K562 (cell line): Measurements from ENCODE around the gene NOCT. TPM values are rescaled to one million over a fixed set of nuclear protein-coding genes. Genes with fewer than 3 reads are reported as not detected.

Source experiments
- ARID2 ChIP-seq: fragments of 450-650 bp; IDR thresholded peaks from 2 replicates; pipeline ENCODE4 v1.6.1; 2017; ENCODE audit warnings: antibody characterized with exemption, mild to moderate bottlenecking
- C11orf30 ChIP-seq: fragments of 450-650 bp; IDR thresholded peaks from 2 replicates; pipeline ENCODE4 v1.6.1; 2016; ENCODE audit warnings: low read depth, mild to moderate bottlenecking
- DMBX1 ChIP-seq: fragments of 250-450 bp; sonication (Bioruptor Pico); IDR thresholded peaks from 2 replicates; pipeline ENCODE4 v1.8.0; 2022; ENCODE audit warnings: inconsistent platforms, mild to moderate bottlenecking, moderate library complexity, borderline replicate concordance
- HDAC2 ChIP-seq: fragments of 450-650 bp; IDR thresholded peaks from 2 replicates; pipeline ENCODE4 v1.6.1; 2016; ENCODE audit warnings: mild to moderate bottlenecking
- KDM4B ChIP-seq, 2 experiments: fragments of 450-650 bp in 1 of 2; sonication (generic) in 1 of 2; IDR thresholded peaks; 2 replicates each; pipeline ENCODE4 v1.6.1; 2016 to 2017; ENCODE audit warnings: borderline replicate concordance in 2 of 2, antibody characterized with exemption in 1 of 2, low read depth in 1 of 2, mild to moderate bottlenecking in 1 of 2
- NELFE ChIP-seq: IDR thresholded peaks from 2 replicates; pipeline ENCODE4 v1.6.1; 2011; ENCODE audit warnings: mild to moderate bottlenecking; ENCODE audit not compliant: insufficient read depth, insufficient read length
- NFIX ChIP-seq: fragments of 250-450 bp; sonication (Bioruptor Pico); IDR thresholded peaks from 2 replicates; pipeline ENCODE4 v1.4.0; 2020; ENCODE audit warnings: low read depth, mild to moderate bottlenecking, moderate library complexity
- SIX5 ChIP-seq, 2 experiments: IDR thresholded peaks; 2 replicates each; pipeline ENCODE4 v1.6.1; 2011; ENCODE audit warnings: low read length in 2 of 2, borderline replicate concordance in 1 of 2, low read depth in 1 of 2, mild to moderate bottlenecking in 1 of 2, moderate library complexity in 1 of 2; ENCODE audit not compliant: insufficient read depth in 1 of 2
- SLC30A9 ChIP-seq: fragments of 250-450 bp; sonication (Bioruptor Pico); IDR thresholded peaks from 2 replicates; pipeline ENCODE4 v1.8.0; 2022; ENCODE audit warnings: mild to moderate bottlenecking, moderate library complexity
- STAT5A ChIP-seq: IDR thresholded peaks from 2 replicates; pipeline ENCODE4 v1.6.1; 2012; ENCODE audit warnings: low read length, inconsistent platforms, borderline replicate concordance
- TSC22D4 ChIP-seq: fragments of 450-650 bp; IDR thresholded peaks from 2 replicates; pipeline ENCODE4 v1.6.1; 2016; ENCODE audit warnings: missing genetic modification characterization, missing biosample characterization, control low read depth
- ZNF140 ChIP-seq: fragments of 250-450 bp; sonication (Bioruptor Pico); IDR thresholded peaks from 2 replicates; pipeline ENCODE4 v1.8.0; 2021; ENCODE audit warnings: moderate library complexity, mild to moderate bottlenecking, inconsistent platforms
- ZNF76 ChIP-seq: fragments of 250-450 bp; sonication (Bioruptor Pico); IDR thresholded peaks from 2 replicates; pipeline ENCODE4 v1.4.0; 2020; ENCODE audit warnings: mild to moderate bottlenecking, moderate library complexity, borderline replicate concordance
- ZSCAN29 ChIP-seq: fragments of 450-650 bp; IDR thresholded peaks from 2 replicates; pipeline ENCODE4 v1.6.1; 2017
- polyA plus RNA-seq, 8 experiments: library from polyadenylated mRNA; depleted of rRNA in 4 of 8; stranded (reverse) in 5 of 8; unstranded in 3 of 8; fragments of >200 nt; fragmentation: Nextera tagmentation in 2 of 8; fragmentation: Illumina TruSeq in 1 of 8; extraction: Ambion mirVana in 2 of 8; extraction: Trizol in 1 of 8; gene quantifications; 2 replicates each; pipeline versions ENCODE4 v1.2.1 to v1.2.3, GENCODE V29; 2011 to 2014; ENCODE audit warnings: inconsistent platforms in 1 of 8, missing spikeins in 1 of 8
- total RNA-seq, 7 experiments: library from RNA; depleted of rRNA in 6 of 7; stranded (reverse); fragments of >200 nt in 6 of 7; fragmentation: Illumina TruSeq in 2 of 7; extraction: Trizol in 2 of 7; gene quantifications; 2 replicates each; pipeline versions ENCODE4 v1.2.1 to v1.2.3, GENCODE V29; 2011 to 2021; ENCODE audit warnings: low replicate concordance in 1 of 7
- TF ChIP-seq, protein P1 (sequence below), 2 experiments: fragments of 200-800 bp in 1 of 2; sonication (Bioruptor generic) in 1 of 2; sonication (generic) in 1 of 2; formaldehyde crosslinking in 1 of 2; IDR thresholded peaks in 1 of 2; conservative IDR thresholded peaks in 1 of 2; 2 replicates each; pipeline versions ENCODE4 v1.5.0 to v1.6.1; 2016 to 2020; ENCODE audit warnings: missing compliant biosample characterization in 1 of 2, missing genetic modification characterization in 1 of 2, missing genetic modification reagents in 1 of 2
- TF ChIP-seq, protein P2 (sequence below): fragments of 250-450 bp; sonication (Bioruptor Pico); IDR thresholded peaks from 2 replicates; pipeline ENCODE4 v1.5.0; 2021
- TF ChIP-seq, protein P3 (sequence below): fragments of 250-450 bp; sonication (Bioruptor Pico); IDR thresholded peaks from 2 replicates; pipeline ENCODE4 v1.4.0; 2020; ENCODE audit warnings: mild to moderate bottlenecking, moderate library complexity
- TF ChIP-seq, protein P4 (sequence below): fragments of 450-650 bp; IDR thresholded peaks from 2 replicates; pipeline ENCODE4 v1.6.1; 2014; ENCODE audit warnings: low read depth, mild to moderate bottlenecking, moderate library complexity, borderline replicate concordance

NOCT gene
- total and polyA plus RNA-seq, 9 of the 15 experiments (the other 6 are each of a cell fraction or from before 2014, with no cell fraction given), result 1.3 to 20.2 (median 11.1) TPM

DNA sequence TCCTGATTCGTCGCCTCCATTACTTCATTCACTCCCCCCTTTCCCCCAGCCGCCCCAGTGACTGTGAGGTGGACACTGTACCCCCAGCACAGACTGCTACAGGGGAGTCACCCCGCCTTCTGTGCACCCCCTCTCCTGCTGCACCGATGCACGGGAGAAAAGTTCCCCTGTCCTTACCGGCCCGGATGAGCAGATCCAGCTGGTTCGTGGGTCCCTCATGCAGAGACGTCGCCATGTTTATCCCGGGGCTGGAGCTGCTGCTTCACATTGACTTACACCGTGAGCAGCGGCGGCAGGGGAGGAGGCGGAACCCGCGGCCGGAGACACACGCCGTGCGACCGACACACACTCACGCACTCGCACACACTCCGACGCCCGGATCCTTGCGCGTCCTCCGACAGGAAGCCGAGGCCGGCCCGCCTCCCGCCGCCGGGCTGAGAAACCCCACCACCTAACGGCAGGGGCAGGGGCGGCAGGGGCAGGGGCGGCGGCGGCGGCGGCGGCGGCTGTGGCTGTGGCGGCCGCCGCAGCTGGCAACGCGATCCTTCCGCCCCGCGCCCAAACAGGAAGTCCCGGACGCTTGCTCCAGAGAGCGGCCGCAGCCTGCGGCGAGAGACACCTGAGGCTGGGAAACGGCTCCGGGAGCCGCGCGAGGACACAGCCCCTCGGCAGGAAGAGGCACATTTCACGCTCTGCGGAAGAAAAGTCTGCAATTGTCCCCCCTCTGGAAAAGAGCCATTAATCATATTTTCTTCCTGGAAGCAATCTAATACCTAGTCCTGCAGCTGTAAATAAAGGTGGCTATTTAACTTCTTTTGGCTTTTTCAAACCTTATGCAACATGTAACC lies 68.6 kb downstream of the NOCT start (continued):
- TF ChIP-seq, protein P1, sequence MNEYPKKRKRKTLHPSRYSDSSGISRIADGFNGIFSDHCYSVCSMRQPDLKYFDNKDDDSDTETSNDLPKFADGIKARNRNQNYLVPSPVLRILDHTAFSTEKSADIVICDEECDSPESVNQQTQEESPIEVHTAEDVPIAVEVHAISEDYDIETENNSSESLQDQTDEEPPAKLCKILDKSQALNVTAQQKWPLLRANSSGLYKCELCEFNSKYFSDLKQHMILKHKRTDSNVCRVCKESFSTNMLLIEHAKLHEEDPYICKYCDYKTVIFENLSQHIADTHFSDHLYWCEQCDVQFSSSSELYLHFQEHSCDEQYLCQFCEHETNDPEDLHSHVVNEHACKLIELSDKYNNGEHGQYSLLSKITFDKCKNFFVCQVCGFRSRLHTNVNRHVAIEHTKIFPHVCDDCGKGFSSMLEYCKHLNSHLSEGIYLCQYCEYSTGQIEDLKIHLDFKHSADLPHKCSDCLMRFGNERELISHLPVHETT (CRISPR knock-in tag; conservative IDR thresholded peaks at IDR 0.05 in 1 of 2, IDR thresholded peaks at IDR 0.05 in 1 of 2), result peak in 1 of 2 experiments; percentile 99; a peak in 2 of 4 replicates
- peak; percentile 66 for TF ChIP-seq HDAC2
- 0 out of 2 replicates have a peak, but pooled peaks have one; percentile 15 for TF ChIP-seq C11orf30
- TF ChIP-seq, protein P2, sequence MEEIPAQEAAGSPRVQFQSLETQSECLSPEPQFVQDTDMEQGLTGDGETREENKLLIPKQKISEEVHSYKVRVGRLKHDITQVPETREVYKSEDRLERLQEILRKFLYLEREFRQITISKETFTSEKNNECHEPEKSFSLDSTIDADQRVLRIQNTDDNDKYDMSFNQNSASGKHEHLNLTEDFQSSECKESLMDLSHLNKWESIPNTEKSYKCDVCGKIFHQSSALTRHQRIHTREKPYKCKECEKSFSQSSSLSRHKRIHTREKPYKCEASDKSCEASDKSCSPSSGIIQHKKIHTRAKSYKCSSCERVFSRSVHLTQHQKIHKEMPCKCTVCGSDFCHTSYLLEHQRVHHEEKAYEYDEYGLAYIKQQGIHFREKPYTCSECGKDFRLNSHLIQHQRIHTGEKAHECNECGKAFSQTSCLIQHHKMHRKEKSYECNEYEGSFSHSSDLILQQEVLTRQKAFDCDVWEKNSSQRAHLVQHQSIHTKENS (CRISPR knock-in tag), result no peak
- no peak for TF ChIP-seq NELFE
- TF ChIP-seq KDM4B (IDR thresholded peaks at IDR 0.05; ENCODE audit: borderline replicate concordance in 2 of 2, low read depth in 1 of 2), result peak in 1 of 2 experiments; percentile 45; a peak in 1 of 4 replicates
- TF ChIP-seq ZNF140 (CRISPR knock-in tag), result no peak
- no peak for TF ChIP-seq SLC30A9 (CRISPR knock-in tag)
- no peak for TF ChIP-seq NFIX
- TF ChIP-seq, protein P3, sequence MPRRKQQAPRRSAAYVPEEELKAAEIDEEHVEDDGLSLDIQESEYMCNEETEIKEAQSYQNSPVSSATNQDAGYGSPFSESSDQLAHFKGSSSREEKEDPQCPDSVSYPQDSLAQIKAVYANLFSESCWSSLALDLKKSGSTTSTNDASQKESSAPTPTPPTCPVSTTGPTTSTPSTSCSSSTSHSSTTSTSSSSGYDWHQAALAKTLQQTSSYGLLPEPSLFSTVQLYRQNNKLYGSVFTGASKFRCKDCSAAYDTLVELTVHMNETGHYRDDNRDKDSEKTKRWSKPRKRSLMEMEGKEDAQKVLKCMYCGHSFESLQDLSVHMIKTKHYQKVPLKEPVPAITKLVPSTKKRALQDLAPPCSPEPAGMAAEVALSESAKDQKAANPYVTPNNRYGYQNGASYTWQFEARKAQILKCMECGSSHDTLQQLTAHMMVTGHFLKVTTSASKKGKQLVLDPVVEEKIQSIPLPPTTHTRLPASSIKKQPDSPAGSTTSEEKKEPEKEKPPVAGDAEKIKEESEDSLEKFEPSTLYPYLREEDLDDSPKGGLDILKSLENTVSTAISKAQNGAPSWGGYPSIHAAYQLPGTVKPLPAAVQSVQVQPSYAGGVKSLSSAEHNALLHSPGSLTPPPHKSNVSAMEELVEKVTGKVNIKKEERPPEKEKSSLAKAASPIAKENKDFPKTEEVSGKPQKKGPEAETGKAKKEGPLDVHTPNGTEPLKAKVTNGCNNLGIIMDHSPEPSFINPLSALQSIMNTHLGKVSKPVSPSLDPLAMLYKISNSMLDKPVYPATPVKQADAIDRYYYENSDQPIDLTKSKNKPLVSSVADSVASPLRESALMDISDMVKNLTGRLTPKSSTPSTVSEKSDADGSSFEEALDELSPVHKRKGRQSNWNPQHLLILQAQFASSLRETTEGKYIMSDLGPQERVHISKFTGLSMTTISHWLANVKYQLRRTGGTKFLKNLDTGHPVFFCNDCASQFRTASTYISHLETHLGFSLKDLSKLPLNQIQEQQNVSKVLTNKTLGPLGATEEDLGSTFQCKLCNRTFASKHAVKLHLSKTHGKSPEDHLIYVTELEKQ, result no peak
- TF ChIP-seq SIX5 (IDR thresholded peaks at IDR 0.05; ENCODE audit: borderline replicate concordance in 1 of 2, insufficient read depth in 1 of 2, low read depth in 1 of 2, low read length in 2 of 2), result no peak
- TF ChIP-seq ZSCAN29, result no peak
- no peak for TF ChIP-seq ARID2
- TF ChIP-seq ZNF76 (CRISPR knock-in tag), result no peak
- TF ChIP-seq, protein P4, sequence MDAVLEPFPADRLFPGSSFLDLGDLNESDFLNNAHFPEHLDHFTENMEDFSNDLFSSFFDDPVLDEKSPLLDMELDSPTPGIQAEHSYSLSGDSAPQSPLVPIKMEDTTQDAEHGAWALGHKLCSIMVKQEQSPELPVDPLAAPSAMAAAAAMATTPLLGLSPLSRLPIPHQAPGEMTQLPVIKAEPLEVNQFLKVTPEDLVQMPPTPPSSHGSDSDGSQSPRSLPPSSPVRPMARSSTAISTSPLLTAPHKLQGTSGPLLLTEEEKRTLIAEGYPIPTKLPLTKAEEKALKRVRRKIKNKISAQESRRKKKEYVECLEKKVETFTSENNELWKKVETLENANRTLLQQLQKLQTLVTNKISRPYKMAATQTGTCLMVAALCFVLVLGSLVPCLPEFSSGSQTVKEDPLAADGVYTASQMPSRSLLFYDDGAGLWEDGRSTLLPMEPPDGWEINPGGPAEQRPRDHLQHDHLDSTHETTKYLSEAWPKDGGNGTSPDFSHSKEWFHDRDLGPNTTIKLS, result no peak
- TF ChIP-seq DMBX1 (CRISPR knock-in tag), result no peak; the same call in 1 of the 2 replicates
- TF ChIP-seq TSC22D4 (tag), result no peak
- TF ChIP-seq STAT5A, result no peak
